ENCODE measurements around the gene LCE3E. TPM values are rescaled to one million over a fixed set of nuclear protein-coding genes. Genes with fewer than 3 reads are reported as not detected.

LCE3E gene
- polyA plus RNA-seq, 3 donors = not detected

- DNase-seq = no peak
- Histone ChIP-seq H3K79me2 (ENCODE audit: insufficient read depth, low read length) (no peaks in the 10 kb centered on the region), H3K4me2 (replicated peaks; ENCODE audit: extremely low read depth, low read length, poor library complexity, severe bottlenecking) (no peak within 1 kb of the TSS), H3K27me3 (ENCODE audit: control insufficient read depth in 2 of 2, insufficient read depth in 2 of 2, low read length in 2 of 2) (no peaks in the 10 kb centered on the region), H3K4me3 (replicated peaks in 1 of 3; ENCODE audit: low read depth in 2 of 3, low read length in 3 of 3) (no peak within 1 kb of the TSS), H3K36me3 (replicated peaks in 1 of 2; ENCODE audit: control insufficient read depth in 1 of 2, insufficient read depth in 2 of 2, low read length in 2 of 2) (no peaks in the 10 kb centered on the region), H3K9ac (ENCODE audit: insufficient read depth, low read length, poor library complexity, severe bottlenecking) (no peak within 1 kb of the TSS), H3K9me3 (replicated peaks in 1 of 2; ENCODE audit: control insufficient read depth in 1 of 2, insufficient read depth in 1 of 2, low read length in 2 of 2) (peaks cover 7 to 12% of the 10 kb centered on the region in 2 donors), H3K4me1 (ENCODE audit: control insufficient read depth in 1 of 2, insufficient read depth in 2 of 2, low read length in 2 of 2) (no peaks in the 10 kb centered on the region), H3K27ac (ENCODE audit: low read depth in 1 of 2, low read length in 2 of 2) (no peak within 1 kb of the TSS), H2AFZ (ENCODE audit: insufficient read depth, low read depth, low read length, poor library complexity, severe bottlenecking) (no peak within 1 kb of the TSS), H4K20me1 (ENCODE audit: insufficient read depth, low read length) (no peaks in the 10 kb centered on the region)
- Mint-ChIP-seq H3K4me3 (no peak within 1 kb of the TSS), H3K4me1 (no peaks in the 10 kb centered on the region), H3K27ac (no peak within 1 kb of the TSS), H3K27me3 (ENCODE audit: low read depth in 3 of 3) (peaks cover 0 to 3% (median 0%) of the 10 kb centered on the region in 3 donors), H3K36me3 (no peaks in the 10 kb centered on the region), H3K9me3 (peaks cover 0 to 2% (median 0%) of the 10 kb centered on the region in 7 donors)
- no peak for TF ChIP-seq CTCF (IDR thresholded peaks at IDR 0.05)
- no CpG with 5 or more reads among the region's 4 CpGs for whole genome bisulfite sequencing (ENCODE audit: insufficient coverage)
- intact Hi-C loops (cut with micrococcal nuclease) = no loop called here
These were observed 33.4 kb upstream of the LCE3E start, which contains the start of gene LCE3C for GRCh38 chr1:152599934-152600333. Gene LCE3C (plus strand): TSS chr1:152600234. CDS start chr1:152600732, 498 bp downstream.

GRCh38 chr1:152596986-152597385, 30.4 kb upstream of the LCE3E start:
- no peak overlapping the region for H3K4me3 Mint-ChIP-seq
- no peak overlapping the region for H3K27ac Mint-ChIP-seq
- no peak for TF ChIP-seq CTCF (IDR thresholded peaks at IDR 0.05)
- Histone ChIP-seq H3K4me3 (replicated peaks in 1 of 3; ENCODE audit: low read depth in 2 of 3, low read length in 3 of 3) (no peak overlapping the region), H3K4me1 (ENCODE audit: control insufficient read depth in 1 of 2, insufficient read depth in 2 of 2, low read length in 2 of 2) (no peaks in the 10 kb centered on the region), H3K36me3 (replicated peaks in 1 of 2; ENCODE audit: control insufficient read depth in 1 of 2, insufficient read depth in 2 of 2, low read length in 2 of 2) (no peaks in the 10 kb centered on the region), H3K4me2 (replicated peaks; ENCODE audit: extremely low read depth, low read length, poor library complexity, severe bottlenecking) (no peak overlapping the region), H4K20me1 (ENCODE audit: insufficient read depth, low read length) (no peaks in the 10 kb centered on the region), H2AFZ (ENCODE audit: insufficient read depth, low read depth, low read length, poor library complexity, severe bottlenecking) (no peak overlapping the region), H3K27ac (ENCODE audit: low read depth in 1 of 2, low read length in 2 of 2) (no peak overlapping the region), H3K9me3 (replicated peaks in 1 of 2; ENCODE audit: control insufficient read depth in 1 of 2, insufficient read depth in 1 of 2, low read length in 2 of 2) (peaks cover 7 to 12% of the 10 kb centered on the region in 2 donors), H3K27me3 (ENCODE audit: control insufficient read depth in 2 of 2, insufficient read depth in 2 of 2, low read length in 2 of 2) (no peaks in the 10 kb centered on the region), H3K79me2 (ENCODE audit: insufficient read depth, low read length) (no peaks in the 10 kb centered on the region), H3K9ac (ENCODE audit: insufficient read depth, low read length, poor library complexity, severe bottlenecking) (no peak overlapping the region)
- WGBS (ENCODE audit: insufficient coverage) = no CpG with 5 or more reads among the region's 2 CpGs
- H3K9me3 Mint-ChIP-seq = peaks cover 0 to 2% (median 0%) of the 10 kb centered on the region in 7 donors
- DNase-seq = no peak
- peaks cover 0 to 2% (median 0%) of the 10 kb centered on the region in 3 donors for H3K27me3 Mint-ChIP-seq (ENCODE audit: low read depth in 3 of 3)
- no peaks in the 10 kb centered on the region for H3K4me1 Mint-ChIP-seq
- intact Hi-C loops (cut with micrococcal nuclease) = no loop called here
- H3K36me3 Mint-ChIP-seq = no peaks in the 10 kb centered on the region
